ENCODE results near the gene CYP26A1.

CYP26A1 gene

GRCh38 chr10:93070378-93071176 lies 3.1 kb upstream of the CYP26A1 start:
- no peak for TF ChIP-seq CTCF (IDR thresholded peaks at IDR 0.05; ENCODE audit: insufficient read depth, low read depth, low read length, missing control alignments)
- DNase-seq (ENCODE audit: low read depth), result no peak
- no peak overlapping the region for H3K4me3 ChIP-seq (ENCODE audit: low read depth, low read length)

- H3K4me3 ChIP-seq (ENCODE audit: low read depth, low read length), result no peak overlapping the region
- DNase-seq (ENCODE audit: low read depth), result no peak
- no peak for TF ChIP-seq CTCF (IDR thresholded peaks at IDR 0.05; ENCODE audit: insufficient read depth, low read depth, low read length, missing control alignments)
These were observed 2.6 kb upstream of the CYP26A1 start for GRCh38 chr10:93071177-93071472.

GRCh38 chr10:93071674-93072224 lies 1.9 kb upstream of the CYP26A1 start:
- DNase-seq (ENCODE audit: low read depth), result no peak
- H3K4me3 ChIP-seq (ENCODE audit: low read depth, low read length), result no peak overlapping the region
- TF ChIP-seq CTCF (IDR thresholded peaks at IDR 0.05; ENCODE audit: insufficient read depth, low read depth, low read length, missing control alignments), result no peak

GRCh38 chr10:93072225-93072712 lies 1.4 kb upstream of the CYP26A1 start:
- no peak for TF ChIP-seq CTCF (IDR thresholded peaks at IDR 0.05; ENCODE audit: insufficient read depth, low read depth, low read length, missing control alignments)
- DNase-seq (ENCODE audit: low read depth), result no peak
- no peak overlapping the region for H3K4me3 ChIP-seq (ENCODE audit: low read depth, low read length)

- DNase-seq (ENCODE audit: low read depth), result no peak
- no peak for TF ChIP-seq CTCF (IDR thresholded peaks at IDR 0.05; ENCODE audit: insufficient read depth, low read depth, low read length, missing control alignments)
- no peak overlapping the region for H3K4me3 ChIP-seq (ENCODE audit: low read depth, low read length)
These were observed 767 bp upstream of the CYP26A1 start for GRCh38 chr10:93072713-93073538.

GRCh38 chr10:93074147-93074596 lies 479 bp downstream of the CYP26A1 start:
- TF ChIP-seq CTCF (IDR thresholded peaks at IDR 0.05; ENCODE audit: insufficient read depth, low read depth, low read length, missing control alignments), result no peak
- H3K4me3 ChIP-seq (ENCODE audit: low read depth, low read length), result no peak overlapping the region
- no peak for DNase-seq (ENCODE audit: low read depth)
